Effector memory CD8-positive, alpha-beta T cell (primary cell): ENCODE measurements around the gene KATNIP.
A peak's percentile ranks its signal among the peaks of the same experiment; 100 is the strongest.
"Not testable (repeated sequence)": the region's sequence is repeated elsewhere in the genome, so short reads cannot be mapped to it uniquely, and the experiment has no call there.

ENCODE experiments used
- ATAC-seq: fragments of 150-1000 bp; cut with Tn5 transposase; replicated peaks from 2 replicates; pipeline ENCODE4 v1.10.0; 2021; ENCODE audit warnings: mild to moderate bottlenecking, moderate library complexity
- DNase-seq, 3 experiments: peaks; one replicate each; pipeline ENCODE4 v3.0.0; 2021
- H3K27ac Mint-ChIP-seq, 2 donors: one replicate each; pipeline ENCODE4 v1.8.0; 2022; ENCODE audit warnings: mild to moderate bottlenecking in 2 of 2, mixed read lengths in 2 of 2, moderate library complexity in 2 of 2
- H3K27me3 Mint-ChIP-seq, 2 donors: one replicate each; pipeline ENCODE4 v1.8.0; 2022; ENCODE audit warnings: mixed read lengths in 2 of 2
- H3K36me3 Mint-ChIP-seq: one replicate; pipeline ENCODE4 v1.8.0; 2022; ENCODE audit warnings: mild to moderate bottlenecking, moderate library complexity, mixed read lengths; ENCODE audit not compliant: insufficient read depth
- H3K4me1 Mint-ChIP-seq, 2 donors: one replicate each; pipeline ENCODE4 v1.8.0; 2022; ENCODE audit warnings: low read depth in 2 of 2, mixed read lengths in 2 of 2
- H3K4me3 Mint-ChIP-seq, 2 donors: one replicate each; pipeline ENCODE4 v1.8.0; 2022; ENCODE audit warnings: mild to moderate bottlenecking in 2 of 2, mixed read lengths in 2 of 2, moderate library complexity in 2 of 2
- H3K9me3 Mint-ChIP-seq, 2 donors: one replicate each; pipeline ENCODE4 v1.8.0; 2022; ENCODE audit warnings: mixed read lengths in 2 of 2

KATNIP gene

GRCh38 chr16:27547134-27547533 is 2.8 kb upstream of the KATNIP start:
- no peaks in the 10 kb centered on the region for H3K27me3 Mint-ChIP-seq
- H3K27ac Mint-ChIP-seq, result peak overlapping the region; percentile 66 to 71
- DNase-seq, result no peak
- H3K4me1 Mint-ChIP-seq, result peaks cover 30 to 48% of the 10 kb centered on the region in 2 donors
- H3K9me3 Mint-ChIP-seq, result no peaks in the 10 kb centered on the region
- peaks cover 55% of the 10 kb centered on the region for H3K36me3 Mint-ChIP-seq
- H3K4me3 Mint-ChIP-seq, result no peak overlapping the region
- ATAC-seq, result no peak

GRCh38 chr16:27547851-27548250 is 2.1 kb upstream of the KATNIP start:
- DNase-seq (no peak), ATAC-seq (no peak)
- Mint-ChIP-seq H3K9me3 (no peaks in the 10 kb centered on the region), H3K4me3 (peak overlapping the region in 1 of 2 donors; percentile 100), H3K27me3 (no peaks in the 10 kb centered on the region), H3K36me3 (peaks cover 48% of the 10 kb centered on the region), H3K27ac (peak overlapping the region; percentile 89 to 100), H3K4me1 (peaks cover 30 to 48% of the 10 kb centered on the region in 2 donors)

GRCh38 chr16:27549464-27549745 is 539 bp upstream of the KATNIP start:
- DNase-seq (no peak), ATAC-seq (peak; percentile 24)
- H3K4me3 Mint-ChIP-seq, result peak overlapping the region; percentile 100
- no peaks in the 10 kb centered on the region for H3K27me3 Mint-ChIP-seq
- no peaks in the 10 kb centered on the region for H3K9me3 Mint-ChIP-seq
- peak overlapping the region; percentile 100 for H3K27ac Mint-ChIP-seq
- H3K36me3 Mint-ChIP-seq, result peaks cover 35% of the 10 kb centered on the region
- peaks cover 29 to 48% of the 10 kb centered on the region in 2 donors for H3K4me1 Mint-ChIP-seq

GRCh38 chr16:27550582-27550920 is 607 bp downstream of the KATNIP start:
- Mint-ChIP-seq H3K4me3 (peak overlapping the region; percentile 100), H3K4me1 (peaks cover 29 to 48% of the 10 kb centered on the region in 2 donors), H3K27me3 (no peaks in the 10 kb centered on the region), H3K9me3 (no peaks in the 10 kb centered on the region), H3K27ac (peak overlapping the region; percentile 100), H3K36me3 (peaks cover 25% of the 10 kb centered on the region)
- DNase-seq (no peak), ATAC-seq (no peak)

GRCh38 chr16:27551036-27551435 is 1.1 kb downstream of the KATNIP start:
- H3K36me3 Mint-ChIP-seq, result peaks cover 24% of the 10 kb centered on the region
- H3K27ac Mint-ChIP-seq, result peak overlapping the region; percentile 100
- peaks cover 28 to 47% of the 10 kb centered on the region in 2 donors for H3K4me1 Mint-ChIP-seq
- peak overlapping the region; percentile 100 for H3K4me3 Mint-ChIP-seq
- ATAC-seq (no peak), DNase-seq (no peak)
- no peaks in the 10 kb centered on the region for H3K9me3 Mint-ChIP-seq
- no peaks in the 10 kb centered on the region for H3K27me3 Mint-ChIP-seq

- no peak overlapping the region for H3K4me3 Mint-ChIP-seq
- H3K36me3 Mint-ChIP-seq, result peaks cover 7% of the 10 kb centered on the region
- peaks cover 0 to 4% of the 10 kb centered on the region in 2 donors for H3K4me1 Mint-ChIP-seq
- no peak for DNase-seq
- no peaks in the 10 kb centered on the region for H3K27me3 Mint-ChIP-seq
- H3K27ac Mint-ChIP-seq, result no peak overlapping the region
- H3K9me3 Mint-ChIP-seq, result no peaks in the 10 kb centered on the region
- ATAC-seq, result no peak
These were observed 6.5 kb downstream of the KATNIP start for GRCh38 chr16:27556471-27556870.

- Mint-ChIP-seq H3K9me3 (no peaks in the 10 kb centered on the region), H3K27me3 (no peaks in the 10 kb centered on the region), H3K4me1 (peaks cover 3 to 8% of the 10 kb centered on the region in 2 donors), H3K27ac (no peak overlapping the region), H3K4me3 (no peak overlapping the region), H3K36me3 (peaks cover 7% of the 10 kb centered on the region)
- DNase-seq (no peak), ATAC-seq (no peak)
These were observed 8.5 kb downstream of the KATNIP start for GRCh38 chr16:27558434-27558833.

- Mint-ChIP-seq H3K4me1 (peaks cover 3 to 8% of the 10 kb centered on the region in 2 donors), H3K27ac (peak overlapping the region in 1 of 2 donors; percentile 67), H3K36me3 (peaks cover 7% of the 10 kb centered on the region), H3K27me3 (no peaks in the 10 kb centered on the region), H3K9me3 (no peaks in the 10 kb centered on the region), H3K4me3 (no peak overlapping the region)
- no peak for DNase-seq
- no peak for ATAC-seq
These were observed 9.0 kb downstream of the KATNIP start for GRCh38 chr16:27558932-27559331.

- DNase-seq (no peak), ATAC-seq (no peak)
- Mint-ChIP-seq H3K4me1 (peaks cover 3 to 8% of the 10 kb centered on the region in 2 donors), H3K27ac (peak overlapping the region in 1 of 2 donors; percentile 70), H3K27me3 (no peaks in the 10 kb centered on the region), H3K9me3 (no peaks in the 10 kb centered on the region), H3K4me3 (no peak overlapping the region), H3K36me3 (peaks cover 4% of the 10 kb centered on the region)
These were observed 11.3 kb downstream of the KATNIP start for GRCh38 chr16:27561216-27561615.

- Mint-ChIP-seq H3K4me1 (peaks cover 8 to 11% of the 10 kb centered on the region in 2 donors), H3K36me3 (no peaks in the 10 kb centered on the region), H3K4me3 (no peak overlapping the region), H3K27me3 (no peaks in the 10 kb centered on the region), H3K9me3 (no peaks in the 10 kb centered on the region), H3K27ac (peak overlapping the region in 1 of 2 donors; percentile 2)
- DNase-seq (no peak), ATAC-seq (no peak)
These were observed 14.3 kb downstream of the KATNIP start for GRCh38 chr16:27564224-27564623.

GRCh38 chr16:27566417-27566816 is 16.5 kb downstream of the KATNIP start:
- no peak for DNase-seq
- Mint-ChIP-seq H3K4me3 (no peak overlapping the region), H3K4me1 (peaks cover 9 to 11% of the 10 kb centered on the region in 2 donors), H3K36me3 (no peaks in the 10 kb centered on the region), H3K27me3 (no peaks in the 10 kb centered on the region), H3K9me3 (no peaks in the 10 kb centered on the region), H3K27ac (no peak overlapping the region)
- ATAC-seq, result no peak

- no peak overlapping the region for H3K4me3 Mint-ChIP-seq
- no peaks in the 10 kb centered on the region for H3K36me3 Mint-ChIP-seq
- H3K27ac Mint-ChIP-seq, result no peak overlapping the region
- no peaks in the 10 kb centered on the region for H3K27me3 Mint-ChIP-seq
- H3K9me3 Mint-ChIP-seq, result no peaks in the 10 kb centered on the region
- peaks cover 11% of the 10 kb centered on the region in 2 donors for H3K4me1 Mint-ChIP-seq
- ATAC-seq, result no peak
- DNase-seq, result no peak
These were observed 18.1 kb downstream of the KATNIP start for GRCh38 chr16:27568077-27568476.

GRCh38 chr16:27570986-27571385 is 21.0 kb downstream of the KATNIP start:
- H3K27ac Mint-ChIP-seq, H3K4me1 Mint-ChIP-seq, H3K36me3 Mint-ChIP-seq, H3K27me3 Mint-ChIP-seq, H3K4me3 Mint-ChIP-seq, DNase-seq, ATAC-seq, H3K9me3 Mint-ChIP-seq: not testable (repeated sequence)

GRCh38 chr16:27571433-27572326 is 21.7 kb downstream of the KATNIP start:
- no peaks in the 10 kb centered on the region for H3K36me3 Mint-ChIP-seq
- DNase-seq (no peak), ATAC-seq (no peak)
- H3K4me3 Mint-ChIP-seq, result no peak overlapping the region
- H3K27ac Mint-ChIP-seq, result peak overlapping the region in 1 of 2 donors; percentile 82
- no peaks in the 10 kb centered on the region for H3K27me3 Mint-ChIP-seq
- H3K9me3 Mint-ChIP-seq, result no peaks in the 10 kb centered on the region
- H3K4me1 Mint-ChIP-seq, result peaks cover 4 to 9% of the 10 kb centered on the region in 2 donors
